Activated CD8-positive, alpha-beta memory T cell treated with anti-CD3 and anti-CD28 coated beads, Interleukin-2, amount 50 U/mL, for 48 hours (primary cell): ENCODE data around the gene LIMK2.
"Not testable (repeated sequence)": the region's sequence is repeated elsewhere in the genome, so short reads cannot be mapped to it uniquely, and the experiment has no call there.

Experiments
- DNase-seq: peaks from one replicate; pipeline ENCODE4 v3.0.0-alpha.2; 2020

The LIMK2 gene

DNA sequence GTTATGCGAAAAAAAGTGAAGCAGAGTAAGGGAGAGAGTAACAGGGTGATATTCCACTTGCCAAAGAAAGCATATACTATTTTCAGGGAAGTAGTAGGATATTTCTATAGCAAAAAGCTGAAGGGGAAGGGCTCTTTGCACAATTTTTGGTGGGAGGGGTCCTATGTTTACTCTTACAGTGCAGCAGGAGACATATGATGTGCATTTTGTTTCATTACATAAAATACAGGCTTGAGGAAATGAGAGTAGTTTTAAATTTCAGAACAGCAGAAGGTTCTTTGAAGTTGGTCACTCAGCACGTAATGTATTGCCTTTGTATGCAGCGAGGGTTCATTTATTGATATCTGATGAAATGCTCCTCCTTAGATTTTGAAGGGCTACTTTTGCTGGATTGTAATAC is 83.3 kb downstream of the LIMK2 start:
- DNase-seq: no peak

DNA sequence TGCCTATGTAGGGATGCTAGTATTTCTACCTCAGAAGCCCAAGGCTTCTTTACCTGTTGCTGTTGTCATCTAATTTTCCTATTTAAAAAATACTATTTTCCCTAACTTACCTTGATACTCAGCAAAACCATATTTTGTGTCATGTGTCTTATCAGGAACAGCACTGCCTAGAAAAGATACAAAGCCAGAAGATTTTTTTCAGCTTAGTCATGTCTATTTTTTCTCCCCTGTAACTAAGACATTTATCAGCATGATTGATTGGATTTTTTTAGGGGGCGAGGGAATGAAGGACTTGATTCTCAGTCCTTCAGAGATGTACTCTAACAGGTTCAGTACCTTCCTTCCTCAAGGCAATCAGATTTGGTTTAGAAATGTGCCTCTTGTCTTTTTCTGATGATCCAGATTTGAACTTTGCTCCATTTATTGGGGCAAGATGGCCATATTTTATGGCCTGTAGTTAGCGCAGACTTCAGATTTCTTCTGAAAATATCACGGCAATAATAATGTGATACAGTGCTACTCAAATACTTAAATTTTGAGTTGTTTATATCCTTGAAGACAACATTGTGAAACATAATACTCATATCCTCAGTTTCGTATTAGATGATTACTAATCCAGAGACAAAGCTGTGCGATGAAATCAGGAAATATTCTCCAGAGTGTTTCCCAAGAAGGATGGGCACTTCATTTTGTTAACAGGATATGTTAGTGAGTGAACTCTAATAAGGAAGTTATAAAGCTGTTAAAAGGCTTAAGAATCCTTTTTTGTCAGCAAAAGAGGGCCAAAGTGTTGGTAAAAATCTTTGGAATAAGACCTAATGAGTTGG is 83.9 kb downstream of the LIMK2 start:
- no peak for DNase-seq

DNA sequence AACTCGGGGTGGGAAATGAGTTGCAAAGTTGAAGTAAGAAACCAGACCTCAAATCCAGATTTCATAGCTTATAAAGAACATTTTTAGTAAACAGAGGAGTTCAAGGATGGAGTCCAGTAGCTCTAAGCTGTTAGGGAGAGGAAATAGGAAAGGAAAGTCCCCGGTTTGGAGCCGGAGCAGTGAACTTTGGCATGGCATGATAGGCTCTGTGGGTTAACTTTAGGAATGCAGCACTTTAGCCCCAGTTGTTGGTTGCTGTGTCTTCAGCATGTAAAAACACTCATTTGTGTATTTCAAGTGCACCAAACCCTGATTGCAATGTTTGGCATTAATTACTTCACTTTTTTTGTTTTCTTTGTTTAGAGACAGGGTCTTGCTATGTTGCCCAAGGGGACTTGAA is 88.8 kb downstream of the LIMK2 start:
- no peak for DNase-seq

DNA sequence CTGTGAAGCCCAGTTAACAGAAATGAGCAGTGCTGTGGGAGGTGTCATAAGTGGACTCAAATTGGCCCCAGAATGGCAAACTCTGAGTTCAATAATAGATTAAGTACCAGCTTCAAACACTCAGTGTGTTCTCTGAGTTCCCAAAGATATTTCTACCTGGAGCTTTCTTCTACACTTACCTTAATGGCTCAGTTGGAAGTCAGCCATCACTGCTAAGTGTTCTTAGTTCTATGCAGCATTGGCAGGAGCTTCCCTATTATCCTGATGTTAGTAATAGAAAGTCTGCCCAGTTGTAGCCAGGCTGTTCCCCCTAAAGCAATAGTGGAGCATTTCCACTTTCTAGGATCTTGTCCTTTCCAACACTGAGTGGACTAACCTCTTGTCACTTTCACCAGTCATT is 89.9 kb downstream of the LIMK2 start:
- DNase-seq: no peak

DNA sequence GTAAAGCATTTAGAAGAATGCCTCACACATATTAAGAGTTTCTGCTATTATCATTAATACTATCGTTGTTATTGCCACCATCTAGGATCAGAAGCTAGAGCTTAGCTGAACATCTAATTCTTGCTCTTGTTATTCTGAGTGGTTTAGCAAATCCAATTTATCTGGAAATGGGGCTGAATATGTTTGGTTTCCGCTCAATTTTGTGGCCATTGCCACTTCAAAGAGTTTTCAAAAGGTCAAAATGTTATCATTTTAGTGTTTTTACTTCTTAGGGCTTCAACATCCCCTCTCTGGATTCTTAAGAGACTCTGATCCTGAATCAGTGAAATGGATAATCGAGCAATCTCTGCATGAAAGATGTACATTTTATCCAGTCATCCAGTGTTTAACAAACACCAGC is 90.4 kb downstream of the LIMK2 start:
- no peak for DNase-seq

DNA sequence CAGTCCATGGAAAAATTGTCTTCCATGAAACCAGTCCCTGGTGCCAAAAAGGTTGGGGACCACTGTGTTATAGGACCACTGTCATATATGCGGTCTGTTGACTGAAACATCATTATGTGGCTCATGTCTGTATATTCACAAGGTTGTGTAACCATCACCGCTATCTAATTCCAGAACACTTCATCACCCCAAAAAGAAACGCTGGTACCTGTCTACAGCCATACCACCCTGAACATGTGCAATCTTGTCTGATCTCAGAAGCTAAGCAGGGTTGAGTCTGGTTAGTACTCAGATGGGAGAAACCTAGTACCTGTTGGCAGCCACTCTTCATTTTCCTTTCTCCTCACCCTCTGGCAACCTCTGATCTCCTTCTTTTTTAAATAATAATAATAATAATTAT is 93.1 kb downstream of the LIMK2 start:
- no peak for DNase-seq

DNA sequence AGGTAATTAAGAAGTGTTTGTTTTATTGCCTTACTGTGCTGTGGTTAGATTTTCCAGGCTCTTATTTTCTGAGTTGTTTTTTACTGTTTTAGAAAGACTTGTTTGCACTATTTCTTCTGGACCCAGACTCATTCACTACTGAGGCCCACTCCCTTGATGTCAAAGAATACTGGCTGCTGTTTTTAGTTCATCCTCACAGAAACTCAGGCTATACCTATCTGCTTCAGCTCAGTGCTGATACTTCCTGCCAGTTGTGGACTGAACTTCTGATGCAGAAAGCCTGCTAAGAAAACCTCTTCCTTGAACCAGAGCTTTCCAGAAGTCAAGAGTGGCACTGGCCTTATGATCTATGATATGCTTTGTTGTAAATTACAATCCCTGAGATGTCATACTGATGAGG is 96.1 kb downstream of the LIMK2 start:
- no peak for DNase-seq

DNA sequence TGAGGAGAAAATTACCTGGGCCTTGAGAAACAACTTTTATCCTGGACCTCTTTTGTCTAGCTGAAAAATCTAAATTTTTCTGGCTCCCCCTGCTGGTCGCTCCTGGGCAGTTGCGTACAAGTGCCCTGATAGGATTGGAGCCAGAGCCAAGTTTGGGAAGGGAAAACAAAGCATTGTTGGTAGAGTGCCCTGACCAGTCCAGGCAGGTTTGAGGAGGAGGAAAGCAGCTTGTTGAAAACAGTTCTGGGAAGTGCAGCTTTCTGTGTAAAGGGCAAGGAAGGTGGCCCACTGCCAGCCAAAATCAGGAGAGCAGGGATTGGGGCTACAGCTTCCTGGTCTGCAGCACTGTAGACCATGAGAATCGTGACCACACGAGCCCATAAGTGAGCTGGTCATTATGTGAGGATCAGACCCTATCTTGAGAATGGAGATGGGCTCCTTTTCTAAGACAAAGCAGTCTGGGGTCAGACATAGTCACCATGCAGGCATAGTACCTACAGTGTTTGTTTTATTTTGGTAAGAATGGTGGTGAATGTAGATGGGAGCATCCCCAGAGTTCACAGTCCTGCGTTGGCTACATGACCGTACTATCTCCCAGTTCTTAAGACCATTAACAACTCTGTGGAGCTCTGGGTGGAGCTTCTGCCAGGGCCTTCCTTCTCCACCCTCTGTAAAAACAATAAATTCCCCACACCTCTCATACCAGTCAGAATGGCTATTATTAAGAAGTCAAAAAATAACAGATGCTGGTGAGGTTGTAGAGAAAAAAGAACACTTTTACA is 101.5 kb downstream of the LIMK2 start:
- peak; percentile 85 for DNase-seq

DNA sequence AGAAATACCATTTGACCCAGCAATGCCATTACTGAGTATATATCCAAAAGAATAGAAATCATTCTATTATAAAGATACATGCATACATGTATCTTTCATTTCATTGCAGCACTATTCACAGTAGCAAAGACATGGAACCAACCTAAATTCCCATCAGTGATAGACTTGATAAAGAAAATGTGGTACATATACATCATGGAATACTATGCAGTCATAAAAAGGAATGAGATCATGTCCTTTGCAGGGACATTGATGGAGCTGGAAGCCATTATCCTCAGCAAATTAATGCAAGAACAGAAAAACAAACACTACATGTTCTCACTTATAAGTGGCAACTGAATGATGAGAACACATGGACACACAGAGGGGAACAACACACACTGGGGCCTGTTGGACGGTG is 102.1 kb downstream of the LIMK2 start:
- not testable (repeated sequence) for DNase-seq

DNA sequence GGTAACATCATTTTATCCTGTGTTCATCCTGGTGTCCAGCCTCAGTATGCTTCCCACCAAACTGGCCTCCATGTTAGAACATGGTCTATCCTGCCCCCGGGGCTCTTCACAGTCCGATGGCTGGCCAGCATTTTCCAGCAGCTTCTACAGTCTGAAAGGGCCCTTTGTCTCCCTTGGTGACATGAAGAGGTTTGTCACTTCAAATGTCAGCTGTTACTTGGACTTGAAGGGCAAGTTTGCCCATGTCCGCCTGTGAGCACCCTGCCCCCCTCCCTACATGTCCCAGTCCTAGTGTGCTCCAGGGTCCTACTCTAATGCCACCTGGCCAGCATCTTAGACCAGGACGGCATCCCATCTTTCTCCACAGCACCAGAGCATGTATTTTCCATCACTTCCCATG is 109.3 kb downstream of the LIMK2 start:
- no peak for DNase-seq

DNA sequence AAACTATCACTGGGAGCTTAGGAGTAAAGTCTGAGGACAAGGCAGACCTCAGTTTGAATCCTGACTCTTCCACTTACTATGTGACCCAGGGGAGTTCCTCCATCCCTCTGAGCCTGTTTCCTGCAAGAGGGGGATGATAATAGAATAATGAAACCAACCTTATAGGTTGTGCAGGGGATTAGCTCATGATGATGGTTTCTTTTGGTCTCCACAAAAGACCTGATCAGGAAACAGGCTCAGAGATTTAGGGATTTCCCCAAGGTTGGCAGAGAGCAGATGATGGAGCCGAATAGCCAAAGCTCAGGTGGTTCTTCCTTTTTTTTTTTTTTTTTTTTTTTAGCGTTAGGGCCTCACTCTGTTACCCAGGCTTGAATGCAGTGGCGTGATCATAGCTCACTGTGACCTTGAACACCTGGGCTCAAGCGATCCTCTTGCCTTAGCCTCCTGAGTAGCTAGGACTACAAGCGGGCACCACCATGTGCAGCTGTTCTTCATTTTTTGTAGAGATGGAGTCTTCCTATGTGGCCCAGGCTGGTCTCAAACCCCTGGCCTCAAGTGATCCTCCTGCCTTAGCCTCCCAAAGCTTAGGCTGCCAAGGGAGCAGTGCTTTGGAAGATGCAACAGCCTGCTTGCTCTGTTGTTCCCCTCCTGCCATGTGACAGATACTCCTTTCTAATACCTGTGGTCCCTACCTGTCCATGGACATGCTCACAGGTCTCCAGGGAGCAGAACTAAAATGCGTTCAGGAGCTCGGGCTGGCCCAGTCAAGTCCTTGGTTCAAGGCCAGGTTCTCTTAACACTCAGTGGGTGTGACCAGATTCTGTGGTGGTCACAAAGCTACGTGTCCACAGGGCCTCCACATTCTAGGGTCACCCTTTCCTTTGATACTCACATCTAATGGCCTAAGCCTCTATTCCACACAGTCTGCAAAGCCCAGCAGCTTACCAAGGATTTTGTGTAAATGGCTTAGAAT is 111.8 kb downstream of the LIMK2 start:
- DNase-seq: no peak

DNA sequence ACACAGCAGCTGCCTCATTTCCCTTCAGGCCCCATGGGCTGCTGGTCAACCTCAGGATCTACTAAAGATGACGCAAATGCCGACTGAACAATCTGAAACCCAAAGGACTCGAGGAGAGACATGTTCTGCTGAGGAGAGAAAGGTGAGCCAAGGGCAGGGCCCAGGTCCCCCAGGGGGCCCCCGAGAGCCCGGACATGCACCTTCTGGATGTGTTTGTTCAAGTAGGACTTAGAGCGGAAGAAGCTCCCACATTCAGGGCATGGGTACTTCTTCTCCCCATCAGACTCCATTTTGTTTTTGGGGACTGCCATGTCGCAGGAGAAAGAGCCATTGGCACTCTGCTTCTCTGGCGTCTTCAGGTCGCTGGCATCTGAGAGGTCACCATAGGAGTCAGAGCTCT is 114.8 kb downstream of the LIMK2 start:
- DNase-seq: no peak

DNA sequence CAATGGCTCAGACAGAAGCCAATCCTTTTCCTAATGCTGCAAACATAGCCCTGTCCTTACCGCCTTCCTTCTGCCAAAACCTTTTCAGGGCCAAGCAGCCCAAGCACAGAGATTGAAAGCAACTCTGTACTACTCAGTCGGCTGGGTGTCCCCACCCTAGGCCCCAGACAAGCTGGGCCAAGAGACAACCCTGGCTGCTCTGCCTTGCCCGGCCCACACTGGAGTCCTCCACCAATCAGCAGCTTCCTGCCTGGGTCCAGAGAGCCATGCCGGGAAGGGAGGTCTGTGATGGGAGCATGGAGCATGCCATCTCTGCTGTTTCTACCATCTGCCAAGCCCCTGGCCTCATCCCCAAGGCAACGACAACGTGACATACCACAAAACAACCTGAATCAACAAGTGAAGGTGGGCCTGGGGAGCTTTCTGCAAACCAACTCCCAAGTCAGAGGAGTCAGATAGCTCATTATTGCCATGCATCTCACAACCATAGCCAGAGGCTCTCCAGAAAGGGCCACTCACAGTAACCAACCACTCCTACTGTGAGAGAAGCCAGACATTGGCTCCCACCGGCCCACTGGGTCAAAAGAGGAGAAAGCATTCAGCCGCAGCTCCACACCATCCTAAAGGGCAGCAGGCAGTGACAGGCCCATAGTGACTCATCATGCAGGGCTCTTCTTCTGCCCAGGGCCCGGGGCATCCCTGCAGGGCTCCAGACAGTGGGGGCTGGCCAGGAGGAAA is 115.9 kb downstream of the LIMK2 start:
- DNase-seq: no peak

DNA sequence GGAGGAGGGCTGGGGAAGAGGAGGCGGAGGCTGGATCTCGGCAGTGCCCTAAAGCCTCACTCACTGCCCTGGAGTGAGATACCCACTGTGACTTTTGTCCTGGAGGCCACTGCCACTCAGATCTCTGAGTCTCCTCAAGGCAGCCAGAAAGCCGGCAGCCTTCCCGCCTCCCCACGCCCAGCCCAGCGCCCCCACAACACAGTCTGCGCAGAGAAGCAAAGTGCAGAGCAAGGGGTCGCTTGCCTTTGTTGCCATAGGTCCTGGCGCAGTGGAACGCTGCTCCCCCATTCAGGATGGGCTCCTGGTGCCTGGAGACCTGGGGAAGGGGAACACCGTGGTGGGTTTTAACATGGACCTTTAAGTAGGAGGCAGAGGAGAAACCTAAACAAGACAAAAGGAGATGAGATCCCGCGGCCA is 116.5 kb downstream of the LIMK2 start:
- no peak for DNase-seq

DNA sequence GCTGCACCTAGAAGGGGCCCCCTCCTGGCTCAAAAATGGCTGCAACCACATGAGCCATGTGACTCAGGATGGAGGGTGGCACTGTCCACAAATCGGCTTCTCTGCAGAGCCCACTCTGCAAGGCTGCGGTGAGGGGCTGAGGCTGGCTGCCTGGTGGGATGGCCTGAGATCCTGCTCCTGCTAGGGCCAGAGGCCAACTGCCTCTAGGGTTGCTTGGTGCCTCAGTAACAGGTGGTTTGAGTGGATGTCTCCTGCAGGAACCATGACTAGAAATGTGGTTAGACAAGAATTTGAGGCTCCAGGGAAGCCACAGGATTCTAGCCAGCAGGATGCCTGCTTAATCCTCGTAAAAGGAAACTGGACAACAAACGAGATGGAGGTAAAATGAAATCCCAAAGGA is 116.9 kb downstream of the LIMK2 start:
- no peak for DNase-seq
